C4-2B (cell line): ENCODE measurements around the gene ICE2.
"Not testable (repeated sequence)": the region's sequence is repeated elsewhere in the genome, so short reads cannot be mapped to it uniquely, and the experiment has no call there.

Experiments
- H3K27ac ChIP-seq: fragments of 450-650 bp; 2 replicates; pipeline ENCODE4 v1.5.1; 2017
- ZFX ChIP-seq: fragments of 450-650 bp; IDR thresholded peaks from 2 replicates; pipeline ENCODE4 v1.6.1; 2017
- TF ChIP-seq, protein P1 (sequence below): fragments of 450-650 bp; conservative IDR thresholded peaks from 2 replicates; pipeline ENCODE4 v1.5.1; 2017; ENCODE audit warnings: mild to moderate bottlenecking

Gene ICE2

DNA sequence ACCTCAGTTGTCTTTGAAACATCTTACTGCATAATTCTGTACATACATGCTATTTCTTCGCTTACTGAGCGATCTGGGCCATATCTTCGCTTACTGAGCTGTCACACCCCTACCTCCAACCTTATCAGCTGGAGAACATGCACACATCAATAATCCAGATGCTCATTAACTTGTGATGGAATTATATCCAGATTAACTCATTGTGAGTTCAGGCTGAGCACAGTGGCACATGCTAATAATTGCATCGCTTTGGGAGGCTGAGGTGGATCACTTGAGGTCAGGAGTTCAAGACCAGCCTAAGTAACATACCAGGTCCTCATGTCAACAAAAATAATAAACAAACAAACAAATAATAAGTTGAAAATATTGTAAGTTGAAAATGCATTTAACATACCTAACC is 61.8 kb downstream of the ICE2 start:
- TF ChIP-seq ZFX = no peak
- TF ChIP-seq, protein P1, sequence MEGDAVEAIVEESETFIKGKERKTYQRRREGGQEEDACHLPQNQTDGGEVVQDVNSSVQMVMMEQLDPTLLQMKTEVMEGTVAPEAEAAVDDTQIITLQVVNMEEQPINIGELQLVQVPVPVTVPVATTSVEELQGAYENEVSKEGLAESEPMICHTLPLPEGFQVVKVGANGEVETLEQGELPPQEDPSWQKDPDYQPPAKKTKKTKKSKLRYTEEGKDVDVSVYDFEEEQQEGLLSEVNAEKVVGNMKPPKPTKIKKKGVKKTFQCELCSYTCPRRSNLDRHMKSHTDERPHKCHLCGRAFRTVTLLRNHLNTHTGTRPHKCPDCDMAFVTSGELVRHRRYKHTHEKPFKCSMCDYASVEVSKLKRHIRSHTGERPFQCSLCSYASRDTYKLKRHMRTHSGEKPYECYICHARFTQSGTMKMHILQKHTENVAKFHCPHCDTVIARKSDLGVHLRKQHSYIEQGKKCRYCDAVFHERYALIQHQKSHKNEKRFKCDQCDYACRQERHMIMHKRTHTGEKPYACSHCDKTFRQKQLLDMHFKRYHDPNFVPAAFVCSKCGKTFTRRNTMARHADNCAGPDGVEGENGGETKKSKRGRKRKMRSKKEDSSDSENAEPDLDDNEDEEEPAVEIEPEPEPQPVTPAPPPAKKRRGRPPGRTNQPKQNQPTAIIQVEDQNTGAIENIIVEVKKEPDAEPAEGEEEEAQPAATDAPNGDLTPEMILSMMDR = no peak
- no peak overlapping the region for H3K27ac ChIP-seq

DNA sequence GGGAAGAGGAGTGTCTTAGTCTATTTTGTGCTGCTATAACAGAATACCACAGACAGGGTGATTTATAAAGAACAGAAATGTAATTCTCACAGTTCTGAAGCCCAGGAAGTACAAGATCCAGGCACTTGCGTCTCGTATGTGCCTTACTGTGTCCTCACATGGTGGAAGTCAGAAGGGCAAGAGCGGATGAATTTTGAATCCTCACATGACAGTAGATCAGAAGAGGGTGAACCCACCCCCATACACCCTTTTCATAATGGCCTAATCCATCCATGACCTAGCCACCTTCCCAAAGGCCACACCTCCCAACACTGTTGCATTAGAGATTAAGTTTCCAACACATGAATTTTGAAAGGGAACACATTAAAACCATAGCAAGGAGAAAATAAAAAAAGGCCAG is 62.5 kb downstream of the ICE2 start:
- TF ChIP-seq, protein P1 = no peak
- no peak for TF ChIP-seq ZFX
- H3K27ac ChIP-seq = no peak overlapping the region

DNA sequence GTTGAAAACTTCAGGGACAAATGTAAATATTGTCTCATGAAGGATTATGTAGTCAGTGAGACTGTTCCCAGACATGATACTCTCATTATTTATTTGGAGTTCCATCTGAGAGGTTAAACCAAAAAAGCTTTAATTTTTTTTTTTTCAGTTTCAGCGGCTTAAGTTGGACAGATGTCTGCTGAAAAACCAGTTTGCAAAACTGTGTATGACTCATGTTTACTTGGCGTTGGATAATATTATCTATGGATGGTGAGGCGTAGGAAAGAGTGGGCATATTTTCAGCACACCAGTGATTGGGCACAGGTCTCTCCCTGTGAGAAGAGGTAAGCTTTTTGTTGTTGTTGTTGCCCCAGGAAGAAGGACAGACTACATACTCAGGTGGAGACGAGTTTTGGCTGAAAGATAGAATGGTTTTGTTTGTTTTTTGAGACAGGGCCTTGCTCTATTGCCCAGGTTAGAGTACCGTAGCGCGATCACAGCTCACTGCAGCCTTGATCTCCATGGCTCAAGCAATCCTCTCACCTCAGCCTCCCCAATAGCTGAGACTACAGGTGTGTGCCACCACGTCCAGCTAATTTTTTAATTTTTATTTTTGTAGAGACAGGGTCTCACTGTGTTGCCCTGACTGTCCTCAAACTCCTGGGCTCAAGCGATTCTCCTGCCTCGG is 64.8 kb downstream of the ICE2 start:
- TF ChIP-seq, protein P1 = no peak
- no peak for TF ChIP-seq ZFX
- H3K27ac ChIP-seq = peak overlapping the region; percentile 22; the same call in 1 of the 2 replicates

DNA sequence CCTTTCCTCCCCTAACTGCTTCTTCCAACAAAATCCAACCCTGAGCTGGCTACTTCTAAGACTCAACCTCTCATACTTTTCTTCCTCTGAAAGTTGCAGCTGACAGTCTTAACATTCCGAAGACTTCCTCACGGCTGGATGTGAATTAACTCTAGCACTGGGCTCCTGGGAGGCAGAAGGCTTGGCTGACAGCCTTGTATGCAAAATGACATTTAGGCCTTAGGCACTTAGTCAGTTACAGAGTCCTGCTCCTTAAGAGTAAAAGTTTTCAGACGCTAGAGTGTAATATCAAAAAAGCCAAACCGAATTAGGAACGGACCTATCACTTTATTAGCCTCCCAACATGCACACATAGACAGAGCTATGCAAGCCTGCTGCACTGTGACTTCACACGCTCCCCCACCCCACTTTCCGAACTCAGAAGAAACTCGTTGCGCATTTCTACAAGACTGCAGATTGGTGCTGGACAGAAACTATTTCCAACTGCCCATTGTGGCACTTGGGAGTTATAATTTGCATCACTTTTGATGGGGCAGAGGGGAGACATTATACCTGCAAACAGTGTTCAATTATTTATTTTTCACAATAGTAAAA is 65.6 kb downstream of the ICE2 start:
- no peak overlapping the region for H3K27ac ChIP-seq
- TF ChIP-seq ZFX = no peak
- TF ChIP-seq, protein P1 = no peak

DNA sequence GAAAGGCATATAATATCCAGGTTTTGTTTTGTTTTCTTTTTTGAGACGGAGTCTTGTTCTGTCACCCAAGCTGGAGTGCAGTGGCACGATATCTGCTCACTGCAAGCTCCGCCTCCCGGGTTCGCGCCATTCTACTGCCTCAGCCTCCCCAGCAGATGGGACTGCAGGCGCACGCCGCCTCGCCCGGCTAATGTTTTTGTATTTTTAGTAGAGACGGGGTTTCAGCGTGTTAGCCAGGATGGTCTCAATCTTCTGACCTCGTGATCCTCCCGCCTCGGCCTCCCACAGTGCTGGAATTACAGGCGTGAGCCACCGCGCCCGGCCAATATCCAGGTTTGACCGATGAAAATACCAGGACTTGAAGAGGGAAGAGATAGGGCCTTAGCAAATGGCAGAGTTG is 66.1 kb downstream of the ICE2 start:
- not testable (repeated sequence) for H3K27ac ChIP-seq

DNA sequence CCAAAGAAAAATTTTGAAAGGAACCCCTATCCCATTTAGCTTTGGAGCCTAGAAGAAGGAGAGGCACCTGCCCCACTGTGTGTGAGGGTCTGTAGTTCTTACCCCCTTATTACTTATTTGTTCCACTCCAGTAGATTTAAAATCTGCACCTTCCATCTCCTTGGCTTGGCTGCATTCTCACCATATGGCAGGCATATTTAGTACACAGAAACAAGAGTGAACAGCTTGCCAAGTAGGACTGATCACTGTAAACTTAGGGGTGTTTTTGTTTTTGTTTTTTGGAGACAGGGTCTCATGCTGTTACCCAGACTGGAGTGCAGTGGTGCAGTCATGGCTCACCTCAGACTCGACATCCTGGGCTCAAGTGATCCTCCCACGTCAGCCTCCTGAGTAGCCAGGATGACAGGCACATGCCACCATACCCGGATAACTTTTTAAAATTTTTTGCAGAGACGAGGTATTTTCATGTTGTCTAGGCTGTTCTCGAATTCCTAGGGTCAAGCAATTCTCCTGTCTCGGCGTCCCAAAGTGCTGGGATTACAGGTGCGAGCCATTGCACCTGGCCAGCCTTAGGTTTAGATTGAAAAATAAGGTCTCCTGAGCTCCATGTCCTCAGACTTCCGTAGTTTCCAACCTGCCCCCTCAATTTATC is 67.0 kb downstream of the ICE2 start:
- H3K27ac ChIP-seq = no peak overlapping the region
- TF ChIP-seq, protein P1 = no peak
- no peak for TF ChIP-seq ZFX

DNA sequence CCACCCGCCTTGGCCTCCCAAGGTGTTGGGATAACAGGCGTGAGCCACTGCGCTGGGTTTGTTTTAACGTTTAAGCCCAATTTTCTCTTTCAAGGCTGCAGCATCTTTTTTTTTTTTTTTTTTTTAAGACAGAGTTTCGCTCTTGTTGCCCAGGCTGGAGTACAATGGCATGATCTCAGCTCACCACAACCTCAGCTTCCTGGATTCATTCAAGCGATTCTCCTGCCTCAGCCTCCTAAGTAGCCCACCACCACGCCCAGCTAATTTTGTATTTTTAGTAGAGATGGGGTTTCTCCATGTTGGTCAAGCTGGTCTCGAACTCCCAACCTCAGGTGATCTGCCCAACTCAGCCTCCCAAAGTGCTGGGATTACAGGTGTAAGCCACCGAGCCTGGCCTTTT is 68.6 kb downstream of the ICE2 start:
- H3K27ac ChIP-seq = not testable (repeated sequence)

DNA sequence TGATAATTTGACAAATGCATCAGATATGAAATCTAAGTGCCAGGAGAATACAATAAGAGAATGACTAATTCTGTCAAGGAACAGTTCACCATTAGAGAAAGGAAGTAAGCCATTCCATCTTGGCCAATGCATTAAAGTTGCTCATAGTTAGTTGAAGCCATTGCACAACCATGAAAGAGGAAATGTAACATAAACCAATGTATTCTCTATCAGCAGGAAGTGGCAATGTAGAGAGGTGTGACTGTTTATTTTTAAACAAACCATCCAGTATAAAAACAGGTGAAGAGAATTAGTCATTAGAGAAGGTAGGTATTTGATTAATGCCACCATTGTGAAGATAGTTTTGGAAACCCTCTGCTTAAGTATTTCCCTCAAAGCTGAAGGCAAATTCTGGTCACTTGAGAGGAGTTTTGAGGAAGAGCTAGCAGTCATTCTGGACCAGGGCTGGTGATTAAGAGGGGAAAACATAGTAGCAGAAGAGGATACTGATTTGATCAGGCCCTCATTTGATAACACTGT is 70.4 kb downstream of the ICE2 start:
- H3K27ac ChIP-seq = no peak overlapping the region
- TF ChIP-seq ZFX = no peak
- TF ChIP-seq, protein P1 = no peak
